GM12878 (cell line): ENCODE data around the gene ATG5. TPM values are rescaled to one million over a fixed set of nuclear protein-coding genes. Genes with fewer than 3 reads are reported as not detected.
A peak's percentile ranks its signal among the peaks of the same experiment; 100 is the strongest.

Source experiments
- ATAC-seq: fragments of 200-7000 bp; cut with Tn5 transposase; 3 replicates; pipeline ENCODE4 v1.9.1; 2020; ENCODE audit warnings: mild to moderate bottlenecking, moderate library complexity
- BruUV-seq: library from RNA; stranded (reverse); fragments of 400-500 nt; replicated peaks from 2 replicates; lab custom pipeline; 2021; lab: Mats Ljungman, UMichigan
- CTCF ChIA-PET: fragments of 300-600 bp; sonication (Branson Sonifier 250); formaldehyde crosslinking; extraction: SDS; loops from one replicate; lab custom pipeline; 2021; ENCODE audit warnings: inconsistent platforms; lab: Yijun Ruan, JAX
- POLR2A ChIA-PET: fragments of 350-600 bp; formaldehyde crosslinking; extraction: SDS; loops from one replicate; lab custom pipeline; 2021; ENCODE audit warnings: inconsistent platforms; lab: Charles Lee
- RAD21 ChIA-PET: fragments of 300-600 bp; sonication (Branson Sonifier 250); formaldehyde crosslinking; loops from one replicate; lab custom pipeline; 2023; ENCODE audit warnings: antibody characterized with exemption; ENCODE audit not compliant: unreplicated experiment; lab: Charles Lee
- SMC1A ChIA-PET: fragments of 300-600 bp; sonication (Branson Sonifier 250); formaldehyde crosslinking; loops from one replicate; lab custom pipeline; 2023; ENCODE audit not compliant: unreplicated experiment, uncharacterized antibody; lab: Charles Lee
- DNase-seq: peaks from one replicate; pipeline ENCODE4 v3.0.0-alpha.2; 2011; ENCODE audit warnings: low read depth, low spot score
- FAIRE-seq: peaks from 3 replicates; lab custom pipeline; 2011; peaks lifted over from hg19 to GRCh38; lab: Jason Lieb, UNC
- H2AFZ ChIP-seq: 2 replicates; pipeline ENCODE4 v1.6.0; 2011; ENCODE audit warnings: low read depth, low read length, control low read depth; ENCODE audit not compliant: control insufficient read depth
- H3K27ac ChIP-seq: 2 replicates; pipeline ENCODE4 v1.5.1; 2011; ENCODE audit warnings: control low read depth; ENCODE audit not compliant: control insufficient read depth, insufficient read depth
- H3K27me3 ChIP-seq, 2 experiments: replicated peaks in 1 of 2; 2 replicates each; pipeline versions ENCODE4 v1.6.0 to v1.6.1; 2011; ENCODE audit warnings: low read length in 1 of 2; ENCODE audit not compliant: control insufficient read depth in 2 of 2, insufficient read depth in 2 of 2
- H3K36me3 ChIP-seq, 2 experiments: 2 replicates each; pipeline ENCODE4 v1.5.1; 2011; ENCODE audit warnings: low read length in 1 of 2; ENCODE audit not compliant: control insufficient read depth in 2 of 2, insufficient read depth in 2 of 2
- H3K4me1 ChIP-seq: 2 replicates; pipeline ENCODE4 v1.6.1; 2011; ENCODE audit warnings: mild to moderate bottlenecking, low read length, moderate library complexity, mixed read lengths; ENCODE audit not compliant: control insufficient read depth, insufficient read depth
- H3K4me2 ChIP-seq: 2 replicates; pipeline ENCODE4 v1.6.0; 2011; ENCODE audit warnings: control low read depth; ENCODE audit not compliant: control insufficient read depth, insufficient read depth
- H3K4me3 ChIP-seq: fragments of 200-600 bp; sonication (generic); 2 replicates; pipeline ENCODE4 v1.5.1; 2016
- H3K79me2 ChIP-seq: 2 replicates; pipeline ENCODE4 v1.6.0; 2011; ENCODE audit warnings: low read length; ENCODE audit not compliant: control insufficient read depth, insufficient read depth
- H3K9ac ChIP-seq: 2 replicates; pipeline ENCODE4 v1.8.0; 2011; ENCODE audit warnings: low read length, control low read depth, mixed read lengths; ENCODE audit not compliant: control insufficient read depth, insufficient read depth
- H3K9me3 ChIP-seq: replicated peaks from 3 replicates; pipeline ENCODE4 v1.5.1; 2011; ENCODE audit warnings: mild to moderate bottlenecking, low read length; ENCODE audit not compliant: control insufficient read depth, insufficient read depth
- H4K20me1 ChIP-seq: 2 replicates; pipeline ENCODE4 v1.6.0; 2011; ENCODE audit not compliant: control insufficient read depth, insufficient read depth
- CHD2 ChIP-seq: IDR thresholded peaks from 2 replicates; pipeline ENCODE4 v1.6.1; 2011; ENCODE audit warnings: low read depth, low read length, improper control_type of control experiment, borderline replicate concordance
- CREM ChIP-seq: IDR thresholded peaks from 2 replicates; pipeline ENCODE4 v1.6.1; 2014; ENCODE audit warnings: antibody characterized with exemption, low read depth
- CTCF ChIP-seq, 3 experiments: IDR thresholded peaks in 2 of 3; conservative IDR thresholded peaks in 1 of 3; 2 replicates each; pipeline ENCODE4 v1.5.1; 2011; ENCODE audit warnings: low read depth in 3 of 3, low read length in 3 of 3, mild to moderate bottlenecking in 3 of 3, control low read depth in 2 of 3, moderate library complexity in 2 of 3, inconsistent platforms in 1 of 3, mixed read lengths in 1 of 3; ENCODE audit not compliant: control insufficient read depth in 2 of 3, insufficient read depth in 1 of 3; ENCODE audit errors: extremely low read depth in 1 of 3
- EGR1 ChIP-seq, 2 experiments: IDR thresholded peaks; 1 replicate in 1 of 2; 2 replicates in 1 of 2; pipeline ENCODE4 v1.6.1; 2011 to 2012; ENCODE audit warnings: low read depth in 2 of 2, low read length in 2 of 2, borderline replicate concordance in 1 of 2, mild to moderate bottlenecking in 1 of 2, moderate library complexity in 1 of 2
- GATAD2B ChIP-seq: fragments of 450-650 bp; conservative IDR thresholded peaks from 2 replicates; pipeline ENCODE4 v1.6.1; 2017; ENCODE audit warnings: low read depth, mild to moderate bottlenecking, moderate library complexity
- PBX3 ChIP-seq: IDR thresholded peaks from 2 replicates; pipeline ENCODE4 v1.6.1; 2011; ENCODE audit warnings: mild to moderate bottlenecking, low read depth, low read length, moderate library complexity; ENCODE audit not compliant: insufficient replicate concordance
- POLR2A ChIP-seq: IDR thresholded peaks from 2 replicates; pipeline ENCODE4 v1.6.1; 2011; ENCODE audit warnings: low read depth, mild to moderate bottlenecking, low read length
- POLR2AphosphoS2 ChIP-seq: IDR thresholded peaks from 2 replicates; pipeline ENCODE4 v1.6.1; 2011; ENCODE audit warnings: low read depth, mild to moderate bottlenecking, low read length, improper control_type of control experiment, moderate library complexity
- SIN3A ChIP-seq: IDR thresholded peaks from 2 replicates; pipeline ENCODE4 v1.6.1; 2012; ENCODE audit warnings: low read depth, low read length, improper control_type of control experiment
- SMAD5 ChIP-seq: IDR thresholded peaks from 2 replicates; pipeline ENCODE4 v1.6.1; 2016; ENCODE audit warnings: antibody characterized with exemption, low read depth
- SPI1 ChIP-seq: IDR thresholded peaks from 2 replicates; pipeline ENCODE4 v1.6.1; 2011; ENCODE audit warnings: low read depth, mild to moderate bottlenecking, low read length, moderate library complexity, borderline replicate concordance; ENCODE audit not compliant: insufficient read depth
- STAT3 ChIP-seq: IDR thresholded peaks from 2 replicates; pipeline ENCODE4 v1.6.1; 2011; ENCODE audit warnings: low read depth, low read length, improper control_type of control experiment
- TBL1XR1 ChIP-seq: IDR thresholded peaks from 2 replicates; pipeline ENCODE4 v1.6.1; 2012; ENCODE audit warnings: low read depth, low read length, improper control_type of control experiment
- WRNIP1 ChIP-seq: IDR thresholded peaks from 2 replicates; pipeline ENCODE4 v1.6.1; 2011; ENCODE audit warnings: low read depth, low read length, improper control_type of control experiment, borderline replicate concordance
- WGBS: methylation state at CpG from one replicate; pipeline ENCODE4 v1.1.6; 2016; ENCODE audit warnings: low lambda C conversion rate; ENCODE audit not compliant: insufficient replicate concordance, insufficient coverage; ENCODE audit errors: missing lambda C conversion rate; 5-methylcytosine and 5-hydroxymethylcytosine counted together
- in situ Hi-C: fragments of 300-500 bp; cut with MboI; formaldehyde crosslinking; loops from 9 replicates; pipeline ENCODE4 v1.14.3; 2018; ENCODE audit warnings: mixed read lengths
- intact Hi-C: fragments of 100-400 bp; cut with micrococcal nuclease; formaldehyde crosslinking; loops from one replicate; pipeline ENCODE4 v1.14.2; 2022; ENCODE audit not compliant: unreplicated experiment
- polyA plus RNA-seq, 11 experiments: library from polyadenylated mRNA; depleted of rRNA in 4 of 11; unstranded in 6 of 11; stranded (reverse) in 5 of 11; fragments of >200 nt; fragmentation: Nextera tagmentation in 4 of 11; fragmentation: Illumina TruSeq in 1 of 11; extraction: Ambion mirVana in 4 of 11; extraction: Trizol in 1 of 11; gene quantifications; 1 replicate in 1 of 11; 2 replicates in 10 of 11; pipeline versions ENCODE4 v1.2.1 to v1.2.3, GENCODE V29; 2011 to 2016; ENCODE audit warnings: inconsistent platforms in 2 of 11, missing spikeins in 2 of 11, low read depth in 1 of 11
- total RNA-seq, 4 experiments: library from RNA; depleted of rRNA in 3 of 4; stranded (reverse); fragments of >200 nt in 3 of 4; fragmentation: Illumina TruSeq in 1 of 4; extraction: Trizol in 1 of 4; gene quantifications; 2 replicates each; pipeline versions ENCODE4 v1.2.1 to v1.2.3, GENCODE V29; 2013 to 2021
- TF ChIP-seq, protein P1 (sequence below): IDR thresholded peaks from 2 replicates; pipeline ENCODE4 v1.6.1; 2011; ENCODE audit warnings: low read depth, low read length, improper control_type of control experiment, borderline replicate concordance
- TF ChIP-seq, protein P2 (sequence below): fragments of 450-650 bp; formaldehyde crosslinking; IDR thresholded peaks from 2 replicates; pipeline ENCODE4 v1.5.0; 2022; ENCODE audit warnings: mild to moderate bottlenecking, missing genetic modification characterization

ATG5 gene
- total and polyA plus RNA-seq, 10 of the 15 experiments (the other 5 are each of a cell fraction or from before 2014, with no cell fraction given), result 12.9 to 51.8 (median 23.9) TPM

- Histone ChIP-seq H3K27ac (peak overlapping the region; percentile 56; the same call in 1 of the 2 replicates), H3K9ac (no peak overlapping the region), H2AFZ (no peak overlapping the region), H3K36me3 (0 out of 4 replicates have a peak, but pooled peaks cover 0 to 3% of the 10 kb centered on the region in 2 experiments), H3K9me3 (no peaks in the 10 kb centered on the region), H3K4me2 (no peak overlapping the region), H3K4me1 (peaks cover 28% of the 10 kb centered on the region), H3K4me3 (no peak overlapping the region), H3K79me2 (no peaks in the 10 kb centered on the region), H4K20me1 (no peaks in the 10 kb centered on the region), H3K27me3 (no peaks in the 10 kb centered on the region)
- ATAC-seq (peak; percentile 28; the same call in 1 of the 3 replicates), FAIRE-seq (no peak), DNase-seq (no peak)
- intact Hi-C loops, result loop anchor here (10.0 kb wide), 1 partner anchor 703 kb away; no protein-coding TSS in a partner anchor
- ChIA-PET SMC1A (interaction anchor here (0.9 to 14.2 kb wide), 18 partner anchors 9 to 757 kb away, joined by 3 to 145 read pairs (median 5); partner anchors contain the start of gene PRDM1), CTCF (interaction anchor here (0.7 to 8.9 kb wide), 8 partner anchors 22 to 756 kb away, joined by 3 to 85 read pairs (median 4); no protein-coding TSS in a partner anchor), POLR2A (interaction anchor here (0.8 to 1.1 kb wide), 4 partner anchors 10 to 95 kb away, joined by 3 to 6 read pairs (median 4); no protein-coding TSS in a partner anchor), RAD21 (interaction anchor here (0.8 to 2.6 kb wide), 8 partner anchors 9 to 156 kb away, joined by 3 to 12 read pairs (median 4); partner anchors contain the start of gene PRDM1)
- BruUV-seq, result no TSS peak
- in situ Hi-C loops, result no loop called here
- 76% methylated on average over 1 of the region's 1 CpG for WGBS
- TF ChIP-seq CTCF (IDR thresholded peaks at IDR 0.05 in 2 of 3, conservative IDR thresholded peaks at IDR 0.05 in 1 of 3; ENCODE audit: control insufficient read depth in 2 of 3, extremely low read depth in 1 of 3, insufficient read depth in 1 of 3, low read depth in 3 of 3, low read length in 3 of 3), result no peak
- TF ChIP-seq POLR2A, result no peak
- no peak for TF ChIP-seq SPI1
- TF ChIP-seq CHD2, result no peak
- TF ChIP-seq TBL1XR1, result no peak
- no peak for TF ChIP-seq SMAD5
- TF ChIP-seq CREM, result no peak
- no peak for TF ChIP-seq POLR2AphosphoS2
- TF ChIP-seq PBX3, result no peak
- TF ChIP-seq WRNIP1, result no peak
- TF ChIP-seq, protein P1, sequence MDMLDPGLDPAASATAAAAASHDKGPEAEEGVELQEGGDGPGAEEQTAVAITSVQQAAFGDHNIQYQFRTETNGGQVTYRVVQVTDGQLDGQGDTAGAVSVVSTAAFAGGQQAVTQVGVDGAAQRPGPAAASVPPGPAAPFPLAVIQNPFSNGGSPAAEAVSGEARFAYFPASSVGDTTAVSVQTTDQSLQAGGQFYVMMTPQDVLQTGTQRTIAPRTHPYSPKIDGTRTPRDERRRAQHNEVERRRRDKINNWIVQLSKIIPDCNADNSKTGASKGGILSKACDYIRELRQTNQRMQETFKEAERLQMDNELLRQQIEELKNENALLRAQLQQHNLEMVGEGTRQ, result no peak
- TF ChIP-seq GATAD2B, result no peak
- no peak for TF ChIP-seq STAT3
- no peak for TF ChIP-seq SIN3A
- TF ChIP-seq EGR1 (IDR thresholded peaks at IDR 0.05; ENCODE audit: borderline replicate concordance in 1 of 2, low read depth in 2 of 2, low read length in 2 of 2), result no peak
- TF ChIP-seq, protein P2, sequence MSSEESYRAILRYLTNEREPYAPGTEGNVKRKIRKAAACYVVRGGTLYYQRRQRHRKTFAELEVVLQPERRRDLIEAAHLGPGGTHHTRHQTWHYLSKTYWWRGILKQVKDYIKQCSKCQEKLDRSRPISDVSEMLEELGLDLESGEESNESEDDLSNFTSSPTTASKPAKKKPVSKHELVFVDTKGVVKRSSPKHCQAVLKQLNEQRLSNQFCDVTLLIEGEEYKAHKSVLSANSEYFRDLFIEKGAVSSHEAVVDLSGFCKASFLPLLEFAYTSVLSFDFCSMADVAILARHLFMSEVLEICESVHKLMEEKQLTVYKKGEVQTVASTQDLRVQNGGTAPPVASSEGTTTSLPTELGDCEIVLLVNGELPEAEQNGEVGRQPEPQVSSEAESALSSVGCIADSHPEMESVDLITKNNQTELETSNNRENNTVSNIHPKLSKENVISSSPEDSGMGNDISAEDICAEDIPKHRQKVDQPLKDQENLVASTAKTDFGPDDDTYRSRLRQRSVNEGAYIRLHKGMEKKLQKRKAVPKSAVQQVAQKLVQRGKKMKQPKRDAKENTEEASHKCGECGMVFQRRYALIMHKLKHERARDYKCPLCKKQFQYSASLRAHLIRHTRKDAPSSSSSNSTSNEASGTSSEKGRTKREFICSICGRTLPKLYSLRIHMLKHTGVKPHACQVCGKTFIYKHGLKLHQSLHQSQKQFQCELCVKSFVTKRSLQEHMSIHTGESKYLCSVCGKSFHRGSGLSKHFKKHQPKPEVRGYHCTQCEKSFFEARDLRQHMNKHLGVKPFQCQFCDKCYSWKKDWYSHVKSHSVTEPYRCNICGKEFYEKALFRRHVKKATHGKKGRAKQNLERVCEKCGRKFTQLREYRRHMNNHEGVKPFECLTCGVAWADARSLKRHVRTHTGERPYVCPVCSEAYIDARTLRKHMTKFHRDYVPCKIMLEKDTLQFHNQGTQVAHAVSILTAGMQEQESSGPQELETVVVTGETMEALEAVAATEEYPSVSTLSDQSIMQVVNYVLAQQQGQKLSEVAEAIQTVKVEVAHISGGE (CRISPR knock-in tag), result no peak
These were observed 138.1 kb downstream of the ATG5 start for GRCh38 chr6:106187424-106187982.
